Liver (tissue), 9 donors: ENCODE measurements around the gene GPR42. TPM values are rescaled to one million over a fixed set of nuclear protein-coding genes. Genes with fewer than 3 reads are reported as not detected.

Experiments used
- DNase-seq: peaks from one replicate; pipeline ENCODE4 v3.0.0-alpha.2; 2017; ENCODE audit warnings: low spot score
- H3K27ac ChIP-seq, 2 donors: one replicate each; pipeline ENCODE4 v1.7.0; 2013; ENCODE audit warnings: inconsistent platforms in 2 of 2, low read length in 2 of 2, control low read depth in 1 of 2, low read depth in 1 of 2, mild to moderate bottlenecking in 1 of 2
- H3K27me3 ChIP-seq, 4 donors: one replicate each; pipeline versions ENCODE4 v1.6.1 to v1.7.0; 2013; ENCODE audit warnings: low read length in 3 of 4, inconsistent platforms in 1 of 4, mild to moderate bottlenecking in 1 of 4, moderate library complexity in 1 of 4; ENCODE audit not compliant: control insufficient read depth in 4 of 4, insufficient read depth in 4 of 4
- H3K36me3 ChIP-seq, 4 donors: one replicate each; pipeline versions ENCODE4 v1.6.1 to v1.7.0; 2013; ENCODE audit warnings: low read length in 3 of 4, mild to moderate bottlenecking in 3 of 4, low read depth in 1 of 4, moderate library complexity in 1 of 4; ENCODE audit not compliant: control insufficient read depth in 4 of 4, insufficient read depth in 3 of 4
- H3K4me1 ChIP-seq, 4 donors: one replicate each; pipeline versions ENCODE4 v1.6.1 to v1.7.0; 2013; ENCODE audit warnings: low read length in 3 of 4, mild to moderate bottlenecking in 3 of 4, moderate library complexity in 1 of 4; ENCODE audit not compliant: control insufficient read depth in 4 of 4, insufficient read depth in 4 of 4
- H3K4me3 ChIP-seq, 3 donors: one replicate each; pipeline versions ENCODE4 v1.6.1 to v1.7.0; 2013; ENCODE audit warnings: low read length in 3 of 3, control low read depth in 1 of 3, low read depth in 1 of 3, mild to moderate bottlenecking in 1 of 3
- H3K9ac ChIP-seq, 2 donors: one replicate each; pipeline ENCODE4 v1.7.0; 2013; ENCODE audit warnings: low read length in 2 of 2, mild to moderate bottlenecking in 2 of 2, moderate library complexity in 2 of 2, control low read depth in 1 of 2, low read depth in 1 of 2
- H3K9me3 ChIP-seq, 4 donors: one replicate each; pipeline versions ENCODE4 v1.6.1 to v1.7.0; 2013; ENCODE audit warnings: low read length in 3 of 4; ENCODE audit not compliant: control insufficient read depth in 4 of 4
- EGR1 ChIP-seq, 2 donors: IDR thresholded peaks; 2 replicates each; pipeline ENCODE4 v1.6.1; 2016 to 2018; ENCODE audit warnings: antibody characterized with exemption in 2 of 2, low read depth in 2 of 2
- FOXA1 ChIP-seq: IDR thresholded peaks from 2 replicates; pipeline ENCODE4 v1.6.1; 2016; ENCODE audit warnings: antibody characterized with exemption
- FOXA2 ChIP-seq: IDR thresholded peaks from 2 replicates; pipeline ENCODE4 v1.6.1; 2016; ENCODE audit warnings: antibody characterized with exemption
- GABPA ChIP-seq, 2 donors: IDR thresholded peaks in 1 of 2; conservative IDR thresholded peaks in 1 of 2; 2 replicates each; pipeline ENCODE4 v1.6.1; 2016; ENCODE audit warnings: antibody characterized with exemption in 2 of 2, mild to moderate bottlenecking in 1 of 2, moderate library complexity in 1 of 2
- HNF4A ChIP-seq, 2 donors: conservative IDR thresholded peaks; 2 replicates each; pipeline ENCODE4 v1.6.1; 2016; ENCODE audit warnings: antibody characterized with exemption in 2 of 2, mild to moderate bottlenecking in 2 of 2
- HNF4G ChIP-seq: IDR thresholded peaks from 2 replicates; pipeline ENCODE4 v1.6.1; 2016; ENCODE audit warnings: antibody characterized with exemption
- JUND ChIP-seq, 2 donors: IDR thresholded peaks; 2 replicates each; pipeline ENCODE4 v1.6.1; 2016; ENCODE audit warnings: antibody characterized with exemption in 2 of 2
- NR2F2 ChIP-seq: IDR thresholded peaks from 2 replicates; pipeline ENCODE4 v1.6.1; 2016; ENCODE audit warnings: antibody characterized with exemption
- RAD21 ChIP-seq, 2 donors: IDR thresholded peaks; 2 replicates each; pipeline ENCODE4 v1.6.1; 2016; ENCODE audit warnings: antibody characterized with exemption in 2 of 2, mild to moderate bottlenecking in 2 of 2
- RXRA ChIP-seq, 2 donors: IDR thresholded peaks; 2 replicates each; pipeline ENCODE4 v1.6.1; 2017 to 2018; ENCODE audit warnings: antibody characterized with exemption in 2 of 2, mild to moderate bottlenecking in 1 of 2
- SP1 ChIP-seq: IDR thresholded peaks from 2 replicates; pipeline ENCODE4 v1.6.1; 2018; ENCODE audit warnings: antibody characterized with exemption, mild to moderate bottlenecking
- TAF1 ChIP-seq: conservative IDR thresholded peaks from 2 replicates; pipeline ENCODE4 v1.6.1; 2016; ENCODE audit warnings: antibody characterized with exemption, mild to moderate bottlenecking
- YY1 ChIP-seq: IDR thresholded peaks from 2 replicates; pipeline ENCODE4 v1.6.1; 2016; ENCODE audit warnings: antibody characterized with exemption, mild to moderate bottlenecking
- WGBS: extraction: QIAGEN DNeasy Blood & Tissue Kit; methylation state at CpG from one replicate; pipeline ENCODE4 v1.1.7; 2013; 5-methylcytosine and 5-hydroxymethylcytosine counted together
- polyA plus RNA-seq, 2 donors: library from polyadenylated mRNA; stranded (reverse) in 1 of 2; unstranded in 1 of 2; fragments of 200-250 nt in 1 of 2; fragments of >200 nt in 1 of 2; fragmentation: Nextera tagmentation in 1 of 2; extraction: Ambion mirVana in 1 of 2; gene quantifications; one replicate each; pipeline versions ENCODE4 v1.2.1 to v1.2.3, GENCODE V29; 2013 to 2015
- total RNA-seq, 2 donors: library from RNA; depleted of rRNA; stranded (reverse); fragments of >200 nt; gene quantifications; one replicate each; pipeline ENCODE4 v1.2.3, GENCODE V29; 2014
- TF ChIP-seq, protein P1 (sequence below): IDR thresholded peaks from 2 replicates; pipeline ENCODE4 v1.6.1; 2016; ENCODE audit warnings: antibody characterized with exemption
- TF ChIP-seq, protein P2 (sequence below): IDR thresholded peaks from 2 replicates; pipeline ENCODE4 v1.6.1; 2016; ENCODE audit warnings: antibody characterized with exemption
- TF ChIP-seq, protein P3 (sequence below): IDR thresholded peaks from 2 replicates; pipeline ENCODE4 v1.6.1; 2016; ENCODE audit warnings: antibody characterized with exemption
- TF ChIP-seq, protein P4 (sequence below): fragments of 150-350 bp; IDR thresholded peaks from 2 replicates; pipeline ENCODE4 v1.5.1; 2017; ENCODE audit warnings: improper control_type of control experiment, low read depth, low read length; ENCODE audit not compliant: missing input control
- TF ChIP-seq, protein P5 (sequence below): IDR thresholded peaks from 2 replicates; pipeline ENCODE4 v1.6.1; 2016; ENCODE audit warnings: antibody characterized with exemption, mild to moderate bottlenecking
- donor health status: healthy.
- donor health status: healthy.
- donor health status: healthy.
- donor health status: healthy.
- donor health status: healthy.

GPR42 gene
- total and polyA plus RNA-seq, 4 donors = not detected

DNA sequence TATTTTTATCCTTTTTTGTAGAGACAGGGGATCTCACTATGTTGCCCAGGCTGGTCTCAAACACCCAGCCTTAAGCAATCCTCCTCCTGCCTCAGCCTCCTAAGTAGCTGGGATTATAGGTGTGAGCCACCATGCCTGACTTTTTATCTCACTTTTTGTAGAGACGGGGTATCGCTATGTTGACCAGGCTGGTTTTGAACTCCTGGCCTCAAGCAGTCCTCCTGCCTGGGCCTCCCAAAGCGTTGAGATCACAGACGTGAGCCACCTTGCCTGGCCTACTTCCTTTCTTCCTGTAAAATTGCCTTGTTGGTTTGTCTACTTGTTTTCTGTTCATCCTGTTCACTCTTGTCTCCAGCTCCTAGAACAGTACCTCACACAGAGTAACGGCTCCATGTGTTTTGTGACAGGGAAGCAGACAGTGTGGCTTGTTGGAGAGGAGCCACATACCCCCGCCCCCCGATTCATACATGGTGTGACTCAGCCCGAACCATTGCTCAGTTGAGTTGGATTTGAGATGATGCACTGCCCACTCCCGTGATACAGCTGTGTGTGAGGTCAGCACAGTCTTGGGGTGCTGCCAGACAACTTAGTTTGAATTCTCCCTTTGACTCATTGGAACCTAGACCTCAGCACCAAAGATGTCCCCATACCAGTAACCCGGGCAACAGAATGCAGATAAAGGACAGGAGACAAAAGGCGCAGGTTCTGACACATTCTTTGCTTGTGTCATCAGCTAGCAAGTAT is 34.2 kb downstream of the GPR42 start:
- no peak for DNase-seq
- TF ChIP-seq, protein P1, sequence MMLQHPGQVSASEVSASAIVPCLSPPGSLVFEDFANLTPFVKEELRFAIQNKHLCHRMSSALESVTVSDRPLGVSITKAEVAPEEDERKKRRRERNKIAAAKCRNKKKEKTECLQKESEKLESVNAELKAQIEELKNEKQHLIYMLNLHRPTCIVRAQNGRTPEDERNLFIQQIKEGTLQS = no peak
- TF ChIP-seq FOXA1 = no peak
- no peak for TF ChIP-seq NR2F2
- TF ChIP-seq, protein P2, sequence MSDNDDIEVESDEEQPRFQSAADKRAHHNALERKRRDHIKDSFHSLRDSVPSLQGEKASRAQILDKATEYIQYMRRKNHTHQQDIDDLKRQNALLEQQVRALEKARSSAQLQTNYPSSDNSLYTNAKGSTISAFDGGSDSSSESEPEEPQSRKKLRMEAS = no peak
- TF ChIP-seq JUND (IDR thresholded peaks at IDR 0.05) = no peak
- no peak for TF ChIP-seq HNF4G
- TF ChIP-seq TAF1 = no peak
- no peak for TF ChIP-seq YY1
- no peak for TF ChIP-seq EGR1 (IDR thresholded peaks at IDR 0.05; ENCODE audit: low read depth in 2 of 2)
- TF ChIP-seq HNF4A (conservative IDR thresholded peaks at IDR 0.05) = no peak
- TF ChIP-seq, protein P3, sequence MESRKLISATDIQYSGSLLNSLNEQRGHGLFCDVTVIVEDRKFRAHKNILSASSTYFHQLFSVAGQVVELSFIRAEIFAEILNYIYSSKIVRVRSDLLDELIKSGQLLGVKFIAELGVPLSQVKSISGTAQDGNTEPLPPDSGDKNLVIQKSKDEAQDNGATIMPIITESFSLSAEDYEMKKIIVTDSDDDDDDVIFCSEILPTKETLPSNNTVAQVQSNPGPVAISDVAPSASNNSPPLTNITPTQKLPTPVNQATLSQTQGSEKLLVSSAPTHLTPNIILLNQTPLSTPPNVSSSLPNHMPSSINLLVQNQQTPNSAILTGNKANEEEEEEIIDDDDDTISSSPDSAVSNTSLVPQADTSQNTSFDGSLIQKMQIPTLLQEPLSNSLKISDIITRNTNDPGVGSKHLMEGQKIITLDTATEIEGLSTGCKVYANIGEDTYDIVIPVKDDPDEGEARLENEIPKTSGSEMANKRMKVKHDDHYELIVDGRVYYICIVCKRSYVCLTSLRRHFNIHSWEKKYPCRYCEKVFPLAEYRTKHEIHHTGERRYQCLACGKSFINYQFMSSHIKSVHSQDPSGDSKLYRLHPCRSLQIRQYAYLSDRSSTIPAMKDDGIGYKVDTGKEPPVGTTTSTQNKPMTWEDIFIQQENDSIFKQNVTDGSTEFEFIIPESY = no peak
- TF ChIP-seq RXRA (IDR thresholded peaks at IDR 0.05) = no peak
- TF ChIP-seq, protein P4, sequence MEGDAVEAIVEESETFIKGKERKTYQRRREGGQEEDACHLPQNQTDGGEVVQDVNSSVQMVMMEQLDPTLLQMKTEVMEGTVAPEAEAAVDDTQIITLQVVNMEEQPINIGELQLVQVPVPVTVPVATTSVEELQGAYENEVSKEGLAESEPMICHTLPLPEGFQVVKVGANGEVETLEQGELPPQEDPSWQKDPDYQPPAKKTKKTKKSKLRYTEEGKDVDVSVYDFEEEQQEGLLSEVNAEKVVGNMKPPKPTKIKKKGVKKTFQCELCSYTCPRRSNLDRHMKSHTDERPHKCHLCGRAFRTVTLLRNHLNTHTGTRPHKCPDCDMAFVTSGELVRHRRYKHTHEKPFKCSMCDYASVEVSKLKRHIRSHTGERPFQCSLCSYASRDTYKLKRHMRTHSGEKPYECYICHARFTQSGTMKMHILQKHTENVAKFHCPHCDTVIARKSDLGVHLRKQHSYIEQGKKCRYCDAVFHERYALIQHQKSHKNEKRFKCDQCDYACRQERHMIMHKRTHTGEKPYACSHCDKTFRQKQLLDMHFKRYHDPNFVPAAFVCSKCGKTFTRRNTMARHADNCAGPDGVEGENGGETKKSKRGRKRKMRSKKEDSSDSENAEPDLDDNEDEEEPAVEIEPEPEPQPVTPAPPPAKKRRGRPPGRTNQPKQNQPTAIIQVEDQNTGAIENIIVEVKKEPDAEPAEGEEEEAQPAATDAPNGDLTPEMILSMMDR = no peak
- TF ChIP-seq GABPA (IDR thresholded peaks at IDR 0.05 in 1 of 2, conservative IDR thresholded peaks at IDR 0.05 in 1 of 2) = no peak
- TF ChIP-seq SP1 = no peak
- TF ChIP-seq RAD21 (IDR thresholded peaks at IDR 0.05) = no peak
- TF ChIP-seq FOXA2 = no peak
- TF ChIP-seq, protein P5, sequence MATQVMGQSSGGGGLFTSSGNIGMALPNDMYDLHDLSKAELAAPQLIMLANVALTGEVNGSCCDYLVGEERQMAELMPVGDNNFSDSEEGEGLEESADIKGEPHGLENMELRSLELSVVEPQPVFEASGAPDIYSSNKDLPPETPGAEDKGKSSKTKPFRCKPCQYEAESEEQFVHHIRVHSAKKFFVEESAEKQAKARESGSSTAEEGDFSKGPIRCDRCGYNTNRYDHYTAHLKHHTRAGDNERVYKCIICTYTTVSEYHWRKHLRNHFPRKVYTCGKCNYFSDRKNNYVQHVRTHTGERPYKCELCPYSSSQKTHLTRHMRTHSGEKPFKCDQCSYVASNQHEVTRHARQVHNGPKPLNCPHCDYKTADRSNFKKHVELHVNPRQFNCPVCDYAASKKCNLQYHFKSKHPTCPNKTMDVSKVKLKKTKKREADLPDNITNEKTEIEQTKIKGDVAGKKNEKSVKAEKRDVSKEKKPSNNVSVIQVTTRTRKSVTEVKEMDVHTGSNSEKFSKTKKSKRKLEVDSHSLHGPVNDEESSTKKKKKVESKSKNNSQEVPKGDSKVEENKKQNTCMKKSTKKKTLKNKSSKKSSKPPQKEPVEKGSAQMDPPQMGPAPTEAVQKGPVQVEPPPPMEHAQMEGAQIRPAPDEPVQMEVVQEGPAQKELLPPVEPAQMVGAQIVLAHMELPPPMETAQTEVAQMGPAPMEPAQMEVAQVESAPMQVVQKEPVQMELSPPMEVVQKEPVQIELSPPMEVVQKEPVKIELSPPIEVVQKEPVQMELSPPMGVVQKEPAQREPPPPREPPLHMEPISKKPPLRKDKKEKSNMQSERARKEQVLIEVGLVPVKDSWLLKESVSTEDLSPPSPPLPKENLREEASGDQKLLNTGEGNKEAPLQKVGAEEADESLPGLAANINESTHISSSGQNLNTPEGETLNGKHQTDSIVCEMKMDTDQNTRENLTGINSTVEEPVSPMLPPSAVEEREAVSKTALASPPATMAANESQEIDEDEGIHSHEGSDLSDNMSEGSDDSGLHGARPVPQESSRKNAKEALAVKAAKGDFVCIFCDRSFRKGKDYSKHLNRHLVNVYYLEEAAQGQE = no peak

More for the DNA sequence above, 34.2 kb downstream of the GPR42 start:
- Histone ChIP-seq H3K4me3 (no peak overlapping the region), H3K36me3 (no peaks in the 10 kb centered on the region), H3K4me1 (no peaks in the 10 kb centered on the region), H3K27ac (no peak overlapping the region), H3K9me3 (no peaks in the 10 kb centered on the region), H3K27me3 (peaks cover 0 to 2% (median 0%) of the 10 kb centered on the region in 4 donors), H3K9ac (no peak overlapping the region)
- WGBS = 88% methylated on average over 11 of the region's 11 CpGs
